HCT116 (cell line): ENCODE data around the gene SUSD4. TPM values are rescaled to one million over a fixed set of nuclear protein-coding genes. Genes with fewer than 3 reads are reported as not detected.

Experiments
- ATAC-seq: fragments of 200-7000 bp; cut with Tn5 transposase; 2 replicates; pipeline ENCODE4 v1.9.1; 2020; ENCODE audit warnings: mild to moderate bottlenecking, moderate library complexity
- BruUV-seq: library from RNA; stranded (reverse); fragments of 400-500 nt; replicated peaks from 2 replicates; lab custom pipeline; 2021; lab: Mats Ljungman, UMichigan
- CTCF ChIA-PET: fragments of 300-600 bp; sonication (Branson Sonifier 250); formaldehyde crosslinking; loops from one replicate; lab custom pipeline; 2021; ENCODE audit warnings: antibody characterized with exemption; lab: Charles Lee
- POLR2A ChIA-PET: fragments of 300-600, 350-600 bp; sonication (Branson Sonifier 250); formaldehyde crosslinking; loops from one replicate; lab custom pipeline; 2021; ENCODE audit warnings: antibody characterized with exemption; lab: Charles Lee
- RAD21 ChIA-PET, 2 experiments: fragments of 300-600 bp; sonication (Branson Sonifier 250); formaldehyde crosslinking; loops; one replicate each; lab custom pipeline; 2023; ENCODE audit warnings: low total read pairs in 2 of 2; ENCODE audit not compliant: uncharacterized antibody in 2 of 2, unreplicated experiment in 2 of 2, low non-redundant PET in 1 of 2; lab: Charles Lee
- DNase-seq: peaks from one replicate; pipeline ENCODE4 v3.0.0-alpha.2; 2010; ENCODE audit warnings: low read depth, low spot score
- H2AFZ ChIP-seq: fragments of 200-600 bp; shearing (Covaris generic), sonication (generic); 2 replicates; pipeline ENCODE4 v1.6.1; 2017; ENCODE audit warnings: low read depth, mixed run types, mixed read lengths, antibody characterized with exemption, low read length; ENCODE audit not compliant: poor library complexity, severe bottlenecking
- H3K27ac ChIP-seq: 2 replicates; pipeline ENCODE4 v1.5.1; 2012; ENCODE audit warnings: low read depth, low read length
- H3K27me3 ChIP-seq: fragments of 200-600 bp; sonication (generic); 2 replicates; pipeline ENCODE4 v1.6.1; 2016; ENCODE audit warnings: mixed run types, low read length, mixed read lengths; ENCODE audit not compliant: insufficient read depth
- H3K36me3 ChIP-seq, 2 experiments: fragments of 200-500 bp in 1 of 2; fragments of 200-600 bp in 1 of 2; sonication (Bioruptor generic) in 1 of 2; sonication (generic) in 1 of 2; 2 replicates each; pipeline versions ENCODE4 v1.5.1 to v1.6.1; 2014 to 2016; ENCODE audit warnings: low read length in 2 of 2, inconsistent platforms in 1 of 2, mixed read lengths in 1 of 2, mixed run types in 1 of 2; ENCODE audit not compliant: insufficient read depth in 2 of 2, control insufficient read depth in 1 of 2
- H3K4me1 ChIP-seq, 2 experiments: fragments of 200-600 bp in 1 of 2; sonication (generic) in 1 of 2; 2 replicates each; pipeline versions ENCODE4 v1.5.1 to v1.6.1; 2012 to 2017; ENCODE audit warnings: low read length in 2 of 2, inconsistent platforms in 1 of 2, mild to moderate bottlenecking in 1 of 2, mixed read lengths in 1 of 2, mixed run types in 1 of 2, moderate library complexity in 1 of 2; ENCODE audit not compliant: insufficient read depth in 2 of 2, control insufficient read depth in 1 of 2
- H3K4me2 ChIP-seq: fragments of 200-600 bp; sonication (generic); 2 replicates; pipeline ENCODE4 v1.6.1; 2017; ENCODE audit warnings: mixed run types, low read length, mixed read lengths
- H3K4me3 ChIP-seq, 2 experiments: fragments of 200-600 bp in 1 of 2; sonication (generic) in 1 of 2; replicated peaks in 1 of 2; 2 replicates each; pipeline ENCODE4 v1.5.1; 2011 to 2016; ENCODE audit warnings: low read length in 2 of 2, control low read depth in 1 of 2, low read depth in 1 of 2, mild to moderate bottlenecking in 1 of 2, mixed read lengths in 1 of 2, mixed run types in 1 of 2
- H3K79me2 ChIP-seq: fragments of 200-600 bp; sonication (generic); 2 replicates; pipeline ENCODE4 v1.6.1; 2017; ENCODE audit warnings: mild to moderate bottlenecking, mixed run types, low read length, moderate library complexity, mixed read lengths; ENCODE audit not compliant: insufficient read depth
- H3K9ac ChIP-seq: fragments of 200-600 bp; sonication (generic); 2 replicates; pipeline ENCODE4 v1.6.1; 2016; ENCODE audit warnings: low read length, mixed read lengths
- H3K9me2 ChIP-seq: fragments of 200-600 bp; sonication (generic), shearing (Covaris generic); 2 replicates; pipeline ENCODE4 v1.6.1; 2017; ENCODE audit warnings: mixed run types, mild to moderate bottlenecking, moderate library complexity; ENCODE audit not compliant: insufficient read depth
- H3K9me3 ChIP-seq, 2 experiments: fragments of 200-500 bp in 1 of 2; fragments of 200-600 bp in 1 of 2; sonication (Bioruptor generic) in 1 of 2; sonication (generic) in 1 of 2; 2 replicates each; pipeline ENCODE4 v1.6.1; 2014 to 2017; ENCODE audit warnings: low read length in 2 of 2, mixed read lengths in 2 of 2, inconsistent platforms in 1 of 2, low read depth in 1 of 2, mild to moderate bottlenecking in 1 of 2, mixed run types in 1 of 2, moderate library complexity in 1 of 2; ENCODE audit not compliant: control insufficient read depth in 1 of 2, insufficient read depth in 1 of 2
- H4K20me1 ChIP-seq: fragments of 200-600 bp; sonication (generic), shearing (Covaris generic); 2 replicates; pipeline ENCODE4 v1.6.1; 2017; ENCODE audit warnings: mixed run types, mild to moderate bottlenecking, moderate library complexity; ENCODE audit not compliant: insufficient read depth
- ATF3 ChIP-seq: IDR thresholded peaks from 2 replicates; pipeline ENCODE4 v1.6.1; 2012
- CBX3 ChIP-seq: IDR thresholded peaks from 2 replicates; pipeline ENCODE4 v1.6.1; 2012; ENCODE audit warnings: low read depth
- CTCF ChIP-seq, 3 experiments: fragments of 200-600 bp in 1 of 3; sonication (generic) in 1 of 3; IDR thresholded peaks in 2 of 3; conservative IDR thresholded peaks in 1 of 3; 2 replicates each; pipeline ENCODE4 v1.5.1; 2012 to 2017; ENCODE audit warnings: low read depth in 2 of 3, low read length in 2 of 3, antibody characterized with exemption in 1 of 3, borderline replicate concordance in 1 of 3, control low read depth in 1 of 3, mild to moderate bottlenecking in 1 of 3, mixed read lengths in 1 of 3, mixed run types in 1 of 3, moderate library complexity in 1 of 3; ENCODE audit not compliant: insufficient read depth in 1 of 3
- ELF1 ChIP-seq: IDR thresholded peaks from 2 replicates; pipeline ENCODE4 v1.6.1; 2012; ENCODE audit warnings: low read depth, borderline replicate concordance
- EZH2 ChIP-seq: fragments of 200-600 bp; sonication (generic); IDR thresholded peaks from 2 replicates; pipeline ENCODE4 v1.6.1; 2017; ENCODE audit warnings: antibody characterized with exemption, mixed run types
- JUND ChIP-seq: IDR thresholded peaks from 2 replicates; pipeline ENCODE4 v1.6.1; 2012
- MAX ChIP-seq: IDR thresholded peaks from 2 replicates; pipeline ENCODE4 v1.6.1; 2012
- POLR2A ChIP-seq: IDR thresholded peaks from 2 replicates; pipeline ENCODE4 v1.7.0; 2011; ENCODE audit warnings: borderline replicate concordance; ENCODE audit not compliant: insufficient read depth, insufficient read length; ENCODE audit errors: extremely low read depth
- POLR2AphosphoS5 ChIP-seq: IDR thresholded peaks from 2 replicates; pipeline ENCODE4 v1.6.1; 2011; ENCODE audit warnings: mild to moderate bottlenecking, low read depth, low read length, moderate library complexity
- RAD21 ChIP-seq: IDR thresholded peaks from 2 replicates; pipeline ENCODE4 v1.6.1; 2012; ENCODE audit warnings: low read depth, mild to moderate bottlenecking
- SIN3A ChIP-seq: IDR thresholded peaks from 2 replicates; pipeline ENCODE4 v1.6.1; 2012; ENCODE audit warnings: low read depth
- SP1 ChIP-seq: IDR thresholded peaks from 2 replicates; pipeline ENCODE4 v1.6.1; 2012; ENCODE audit warnings: low read depth
- SRF ChIP-seq: IDR thresholded peaks from 2 replicates; pipeline ENCODE4 v1.6.1; 2012; ENCODE audit warnings: low read depth
- TCF7L2 ChIP-seq: IDR thresholded peaks from 2 replicates; pipeline ENCODE4 v1.7.0; 2011; ENCODE audit warnings: borderline replicate concordance, inconsistent platforms; ENCODE audit not compliant: insufficient read depth, insufficient read length; ENCODE audit errors: extremely low read depth
- intact Hi-C: fragments of 100-400 bp; cut with micrococcal nuclease; formaldehyde crosslinking; loops from 2 replicates; pipeline ENCODE4 v1.10.0; 2022
- total RNA-seq: library from RNA; stranded (reverse); gene quantifications from one replicate; pipeline ENCODE4 v1.2.1, GENCODE V29; 2021; ENCODE audit not compliant: unreplicated experiment

SUSD4 gene
- total RNA-seq, 1 experiment from 2014 or later, result 0.59 TPM

- Histone ChIP-seq H3K4me2 (no peak overlapping the region), H3K9ac (no peak overlapping the region), H3K36me3 (no peaks in the 10 kb centered on the region), H3K27me3 (peaks cover 22% of the 10 kb centered on the region), H4K20me1 (no peaks in the 10 kb centered on the region), H2AFZ (no peak overlapping the region), H3K4me3 (no peak overlapping the region), H3K27ac (no peak overlapping the region), H3K9me3 (no peaks in the 10 kb centered on the region), H3K79me2 (no peaks in the 10 kb centered on the region), H3K9me2 (no peaks in the 10 kb centered on the region)
- ChIA-PET RAD21 (no interaction called here), CTCF (interaction anchor here (1.1 kb wide), 1 partner anchor 14 kb away, joined by 3 read pairs; no protein-coding TSS in a partner anchor)
- intact Hi-C loops, result no loop called here
- no TSS peak for BruUV-seq
- ATAC-seq, result no peak
- DNase-seq, result no peak
- no peak for TF ChIP-seq EZH2
- no peak for TF ChIP-seq CTCF (IDR thresholded peaks at IDR 0.05 in 2 of 3, conservative IDR thresholded peaks at IDR 0.05 in 1 of 3; ENCODE audit: borderline replicate concordance in 1 of 3, insufficient read depth in 1 of 3, low read depth in 2 of 3, low read length in 2 of 3)
- TF ChIP-seq, all 23 proteins: peak for 0
- H3K4me1 ChIP-seq, result no peaks in the 10 kb centered on the region
- POLR2A ChIA-PET, result interaction anchor here (1.2 kb wide), 1 partner anchor 17 kb away, joined by 3 read pairs; no protein-coding TSS in a partner anchor
Measured at GRCh38 chr1:223348439-223348838, 15.5 kb downstream of the SUSD4 start.

- Histone ChIP-seq H3K9me2 (no peaks in the 10 kb centered on the region), H3K4me2 (no peak overlapping the region), H3K9ac (no peak overlapping the region), H3K4me1 (no peaks in the 10 kb centered on the region), H3K4me3 (no peak overlapping the region), H2AFZ (no peak overlapping the region), H3K36me3 (no peaks in the 10 kb centered on the region), H3K79me2 (no peaks in the 10 kb centered on the region), H4K20me1 (no peaks in the 10 kb centered on the region), H3K27ac (no peak overlapping the region), H3K9me3 (no peaks in the 10 kb centered on the region), H3K27me3 (peaks cover 13% of the 10 kb centered on the region)
- ChIA-PET CTCF (no interaction called here), POLR2A (no interaction called here), RAD21 (no interaction called here)
- intact Hi-C loops, result no loop called here
- no TSS peak for BruUV-seq
- no peak for DNase-seq
- ATAC-seq, result no peak
- no peak for TF ChIP-seq RAD21
- TF ChIP-seq SP1, result no peak
- no peak for TF ChIP-seq EZH2
- TF ChIP-seq ATF3, result no peak
- TF ChIP-seq ELF1, result no peak
- no peak for TF ChIP-seq POLR2AphosphoS5
- no peak for TF ChIP-seq MAX
- TF ChIP-seq POLR2A, result no peak
- TF ChIP-seq SRF, result no peak
- TF ChIP-seq JUND, result no peak
- no peak for TF ChIP-seq TCF7L2
- TF ChIP-seq SIN3A, result no peak
- no peak for TF ChIP-seq CBX3
- TF ChIP-seq CTCF (IDR thresholded peaks at IDR 0.05 in 2 of 3, conservative IDR thresholded peaks at IDR 0.05 in 1 of 3; ENCODE audit: borderline replicate concordance in 1 of 3, insufficient read depth in 1 of 3, low read depth in 2 of 3, low read length in 2 of 3), result no peak
Measured at GRCh38 chr1:223347583-223347982, 16.4 kb downstream of the SUSD4 start.
